Osteocyte (in vitro differentiated cells): ENCODE data around the gene S1PR2. TPM values are rescaled to one million over a fixed set of nuclear protein-coding genes. Genes with fewer than 3 reads are reported as not detected.

Experiments used
- DNase-seq: peaks from one replicate; pipeline ENCODE4 v3.0.0; 2021; ENCODE audit warnings: mixed read lengths; ENCODE audit not compliant: unreplicated experiment; ENCODE audit errors: extremely low spot score
- H3K27ac Mint-ChIP-seq: one replicate; pipeline ENCODE4 v1.8.0; 2021; ENCODE audit warnings: mild to moderate bottlenecking, mixed read lengths; ENCODE audit not compliant: unreplicated experiment
- H3K27me3 Mint-ChIP-seq: one replicate; pipeline ENCODE4 v1.8.0; 2021; ENCODE audit warnings: mixed read lengths; ENCODE audit not compliant: unreplicated experiment
- H3K36me3 Mint-ChIP-seq: one replicate; pipeline ENCODE4 v1.8.0; 2021; ENCODE audit warnings: mixed read lengths; ENCODE audit not compliant: unreplicated experiment
- H3K4me1 Mint-ChIP-seq: one replicate; pipeline ENCODE4 v1.8.0; 2021; ENCODE audit warnings: mixed read lengths; ENCODE audit not compliant: unreplicated experiment
- H3K4me3 Mint-ChIP-seq: one replicate; pipeline ENCODE4 v1.8.0; 2021; ENCODE audit warnings: mild to moderate bottlenecking, moderate library complexity, mixed read lengths; ENCODE audit not compliant: unreplicated experiment
- H3K9me3 Mint-ChIP-seq: one replicate; pipeline ENCODE4 v1.8.0; 2021; ENCODE audit warnings: mixed read lengths; ENCODE audit not compliant: unreplicated experiment
- CTCF ChIP-seq: fragments of 200-600 bp; sonication (generic); IDR thresholded peaks from 2 replicates; pipeline ENCODE4 v1.5.0; 2021; ENCODE audit warnings: antibody characterized with exemption, mild to moderate bottlenecking, moderate library complexity
- total RNA-seq: library from RNA; stranded (reverse); gene quantifications from 2 replicates; pipeline ENCODE4 v1.2.1, GENCODE V29; 2021

The S1PR2 gene
- total RNA-seq, 1 donor from 2014 or later, result 23.6 TPM

- Mint-ChIP-seq H3K4me3 (no peak overlapping the region), H3K4me1 (peaks cover 31% of the 10 kb centered on the region), H3K27me3 (no peaks in the 10 kb centered on the region), H3K9me3 (no peaks in the 10 kb centered on the region), H3K27ac (peak overlapping the region; percentile 73), H3K36me3 (peaks cover 8% of the 10 kb centered on the region)
- no peak for DNase-seq
- TF ChIP-seq CTCF, result no peak
Measured at GRCh38 chr19:10227026-10227971, 3.8 kb downstream of the S1PR2 start.

- TF ChIP-seq CTCF, result no peak
- Mint-ChIP-seq H3K4me1 (peaks cover 29% of the 10 kb centered on the region), H3K4me3 (peak overlapping the region; percentile 61), H3K27me3 (no peaks in the 10 kb centered on the region), H3K36me3 (peaks cover 8% of the 10 kb centered on the region), H3K27ac (peak overlapping the region; percentile 77), H3K9me3 (no peaks in the 10 kb centered on the region)
- DNase-seq, result peak; percentile 86
Measured at GRCh38 chr19:10226376-10227025, 4.6 kb downstream of the S1PR2 start.

- TF ChIP-seq CTCF, result no peak
- Mint-ChIP-seq H3K36me3 (peaks cover 8% of the 10 kb centered on the region), H3K27ac (peak overlapping the region; percentile 77), H3K4me3 (no peak overlapping the region), H3K4me1 (peaks cover 29% of the 10 kb centered on the region), H3K27me3 (no peaks in the 10 kb centered on the region), H3K9me3 (no peaks in the 10 kb centered on the region)
- no peak for DNase-seq
Measured at GRCh38 chr19:10226021-10226375, 5.1 kb downstream of the S1PR2 start.

GRCh38 chr19:10224337-10224736, 6.8 kb downstream of the S1PR2 start:
- H3K4me3 Mint-ChIP-seq, result no peak overlapping the region
- no peaks in the 10 kb centered on the region for H3K9me3 Mint-ChIP-seq
- no peaks in the 10 kb centered on the region for H3K27me3 Mint-ChIP-seq
- peaks cover 23% of the 10 kb centered on the region for H3K4me1 Mint-ChIP-seq
- DNase-seq, result no peak
- no peak overlapping the region for H3K27ac Mint-ChIP-seq
- no peak for TF ChIP-seq CTCF
- peaks cover 8% of the 10 kb centered on the region for H3K36me3 Mint-ChIP-seq
